ENCODE measurements around the gene ADGRF1.

ADGRF1 gene

DNA sequence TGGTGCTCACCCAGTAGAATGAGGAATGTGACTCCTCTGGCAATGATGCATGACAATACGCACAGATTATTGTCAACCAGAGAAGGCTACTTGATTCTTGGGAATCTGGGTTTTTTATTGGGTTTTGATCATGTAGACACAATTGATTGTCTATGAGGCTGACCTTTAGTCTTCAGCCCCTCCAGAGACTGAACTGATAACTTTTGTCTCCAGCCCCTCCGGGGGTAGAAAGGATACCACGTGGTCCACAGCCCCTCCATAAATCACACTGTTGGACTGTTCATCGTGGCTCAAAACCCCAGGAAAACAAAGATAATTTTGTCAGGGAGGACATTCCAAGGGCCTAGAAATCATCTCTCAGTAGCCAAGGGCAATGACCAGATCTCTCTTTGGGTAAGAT is 62.9 kb downstream of the ADGRF1 start:
- no peak for DNase-seq (ENCODE audit: low read depth)

GRCh38 chr6:46974786-46975185 is 67.3 kb downstream of the ADGRF1 start:
- no peak for DNase-seq (ENCODE audit: low read depth)

DNA sequence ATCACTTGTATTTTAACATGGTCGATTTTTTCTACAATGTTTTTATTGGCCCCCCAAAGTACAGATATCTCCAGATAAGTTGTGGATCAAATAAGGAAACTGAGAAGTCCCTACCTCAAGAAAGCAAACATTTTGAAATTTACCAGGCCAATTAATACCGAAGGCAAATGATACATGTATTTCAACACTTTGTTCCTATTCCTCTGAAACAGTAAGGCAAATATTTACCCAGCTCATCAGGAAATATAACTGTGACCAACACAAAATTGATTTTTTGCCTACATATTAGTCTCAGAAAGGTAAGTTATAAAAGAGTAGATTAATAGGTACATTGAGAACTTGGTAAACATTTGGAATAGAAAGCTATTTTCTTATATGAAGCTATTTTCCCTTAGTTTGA is 69.1 kb downstream of the ADGRF1 start:
- DNase-seq (ENCODE audit: low read depth), result no peak

DNA sequence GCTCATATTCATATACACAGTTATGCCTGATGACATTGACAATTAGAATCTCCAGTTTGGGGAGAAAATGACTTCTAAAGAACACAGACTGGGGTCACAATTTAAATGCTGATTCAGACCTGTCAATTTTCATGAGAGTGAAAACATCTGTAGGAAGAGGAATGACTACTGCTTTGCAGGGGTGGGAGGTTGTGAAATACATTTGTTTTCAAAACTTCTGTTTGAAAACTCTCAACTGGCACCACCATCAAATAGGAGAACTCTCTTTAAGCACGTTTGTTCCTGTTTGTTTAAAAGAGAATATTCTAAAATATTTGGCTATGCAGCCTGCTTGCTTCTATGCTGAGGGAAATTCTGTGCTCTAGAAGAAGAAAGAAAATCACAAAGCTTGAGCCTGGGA is 69.6 kb downstream of the ADGRF1 start:
- no peak for DNase-seq (ENCODE audit: low read depth)

DNA sequence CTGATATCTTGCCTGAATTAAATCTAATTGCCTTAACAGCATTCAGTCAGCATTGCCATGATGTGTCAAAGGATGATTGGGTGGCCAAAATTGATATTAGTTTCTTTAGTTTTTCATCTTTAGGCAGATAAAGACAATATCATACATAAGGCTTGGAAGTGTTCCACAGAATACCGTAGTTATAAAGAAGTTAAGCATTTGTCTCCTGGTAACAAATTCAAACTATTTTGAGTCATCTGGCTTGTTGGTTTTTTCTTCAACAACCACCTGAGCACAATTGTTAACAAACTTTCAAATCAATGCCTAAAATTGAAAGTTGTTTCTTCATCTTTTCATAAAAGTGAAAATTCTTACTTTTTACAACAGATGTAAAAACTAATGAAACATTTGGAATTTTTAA is 72.9 kb downstream of the ADGRF1 start:
- no peak for DNase-seq (ENCODE audit: low read depth)

- no peak for DNase-seq (ENCODE audit: low read depth)
Observed at GRCh38 chr6:46967826-46968349, 74.2 kb downstream of the ADGRF1 start.

- no peak for DNase-seq (ENCODE audit: low read depth)
Observed at GRCh38 chr6:46964716-46965519, 77.2 kb downstream of the ADGRF1 start.

DNA sequence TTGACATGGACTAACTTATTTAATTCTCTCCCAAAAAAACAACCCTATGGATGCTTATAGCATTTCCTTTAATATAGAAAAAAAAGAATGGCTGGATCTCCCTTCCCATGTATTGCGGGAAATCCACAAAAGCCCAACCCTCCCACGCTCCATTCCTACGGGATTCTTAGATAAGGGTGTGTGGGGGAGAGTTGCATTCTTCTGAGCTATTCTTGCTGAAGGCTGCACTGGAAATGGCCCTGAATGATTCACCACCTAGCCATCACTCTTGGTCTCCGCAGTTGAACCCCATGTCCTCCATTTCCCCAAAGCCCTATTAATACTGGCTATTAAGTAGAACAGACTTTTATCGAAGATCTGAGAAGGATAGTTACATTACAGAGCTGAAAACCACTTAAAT is 78.5 kb downstream of the ADGRF1 start:
- no peak for DNase-seq (ENCODE audit: low read depth)

DNA sequence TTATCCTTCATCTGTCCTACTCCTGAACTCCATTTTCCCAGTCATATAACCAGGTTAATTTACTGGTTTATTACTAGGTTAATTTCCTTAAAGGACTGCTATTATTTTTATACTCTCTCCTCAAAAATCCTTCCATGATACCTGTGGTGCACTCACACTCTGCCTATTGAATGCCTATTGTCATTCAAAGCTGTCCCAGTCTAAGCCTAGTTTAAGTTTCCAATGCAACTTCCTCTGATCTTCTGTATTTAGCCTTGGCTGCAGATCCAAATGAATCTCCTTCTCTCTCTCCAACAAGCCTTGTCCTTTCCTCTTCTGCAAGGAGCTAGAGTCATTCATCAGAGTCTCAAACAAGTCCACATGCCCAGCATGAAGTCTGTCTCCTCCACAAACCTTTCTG is 79.1 kb downstream of the ADGRF1 start:
- no peak for DNase-seq (ENCODE audit: low read depth)

DNA sequence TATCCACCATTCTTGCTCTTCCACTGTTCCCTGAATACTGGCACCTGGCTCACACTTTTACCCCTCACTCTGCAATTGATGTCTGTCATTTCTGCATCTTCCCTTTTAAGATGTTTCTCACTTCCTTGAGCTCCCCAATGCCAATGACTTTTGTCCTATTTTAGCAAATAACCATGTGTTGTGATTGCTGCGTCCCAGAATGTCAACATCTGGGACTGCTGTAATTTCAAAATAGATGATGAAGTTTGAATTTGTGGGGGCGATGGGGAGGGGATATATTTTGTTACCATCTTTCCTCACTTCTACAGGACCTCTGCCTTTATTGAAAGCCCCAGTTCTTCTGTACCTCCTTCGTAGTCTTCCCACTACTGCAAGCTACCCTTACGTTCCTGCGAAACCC is 80.4 kb downstream of the ADGRF1 start:
- no peak for DNase-seq (ENCODE audit: low read depth)

GRCh38 chr6:46961232-46961631 is 80.9 kb downstream of the ADGRF1 start:
- no peak for DNase-seq (ENCODE audit: low read depth)

DNA sequence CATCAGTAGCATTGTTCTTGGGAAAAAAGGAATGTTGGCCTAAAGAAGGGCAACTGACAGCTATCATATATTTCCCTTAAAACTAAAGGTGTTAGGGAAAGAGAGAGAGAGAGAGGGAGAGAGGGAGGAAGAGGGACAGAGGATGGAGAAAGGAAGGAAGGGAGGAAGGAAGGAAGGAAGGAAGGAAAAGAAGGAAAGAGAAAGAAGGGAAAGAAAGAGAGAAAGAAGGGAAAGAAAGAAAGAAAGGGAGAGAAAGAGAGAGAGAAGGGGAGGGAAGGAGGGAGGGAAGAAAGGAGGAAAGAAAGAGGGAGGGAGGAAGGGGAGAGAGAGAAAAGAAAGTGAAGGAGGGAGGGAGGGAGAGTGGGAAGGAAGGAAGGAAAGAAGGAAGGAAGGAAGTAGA is 82.7 kb downstream of the ADGRF1 start:
- no peak for DNase-seq (ENCODE audit: low read depth)

GRCh38 chr6:46956409-46956808 is 85.7 kb downstream of the ADGRF1 start:
- no peak for DNase-seq (ENCODE audit: low read depth)

GRCh38 chr6:46954837-46955451 is 87.2 kb downstream of the ADGRF1 start:
- DNase-seq (ENCODE audit: low read depth), result no peak

GRCh38 chr6:46953921-46954320 is 88.2 kb downstream of the ADGRF1 start:
- DNase-seq (ENCODE audit: low read depth), result no peak

DNA sequence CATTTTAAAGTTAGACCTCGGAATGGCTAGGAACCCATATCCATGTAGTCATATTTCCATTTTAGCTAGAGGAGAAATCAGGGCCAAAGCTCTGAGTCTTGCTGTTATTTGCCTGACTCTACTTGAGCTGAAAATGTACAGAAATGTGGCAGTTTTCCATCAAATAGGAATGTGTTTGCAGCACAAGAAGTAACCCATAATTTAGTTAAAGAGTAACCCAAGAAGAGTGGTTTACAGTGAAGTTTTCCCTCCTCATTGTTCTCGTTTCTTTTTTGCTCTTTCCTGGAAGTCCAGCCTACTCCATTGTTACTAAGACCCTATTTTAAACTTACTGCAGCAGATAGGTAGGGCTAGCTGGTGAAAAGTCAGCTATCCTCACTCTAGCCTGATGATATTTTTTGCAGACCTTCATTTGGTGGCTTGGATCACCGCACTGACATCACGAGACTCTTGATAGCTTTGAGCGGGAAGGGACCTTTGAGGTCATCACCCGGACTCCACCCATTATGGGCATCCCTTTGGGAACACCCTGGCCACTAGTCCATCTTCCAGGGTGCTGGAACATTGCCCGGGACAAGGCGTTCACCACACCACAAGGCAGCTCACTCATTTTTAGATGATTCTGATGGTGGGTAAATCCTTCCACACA is 92.4 kb downstream of the ADGRF1 start:
- DNase-seq (ENCODE audit: low read depth), result no peak

- DNase-seq (ENCODE audit: low read depth), result no peak
Observed at GRCh38 chr6:46948699-46949098, 93.4 kb downstream of the ADGRF1 start.
